ENCODE measurements around the gene CAT.

GRCh38 chr11:34476849-34477248 is 38.1 kb downstream of the CAT start:
- TF ChIP-seq CTCF (IDR thresholded peaks at IDR 0.05; ENCODE audit: low read depth, low read length, poor library complexity, severe bottlenecking) (no peak), EZH2phosphoT487 (IDR thresholded peaks at IDR 0.05; ENCODE audit: borderline replicate concordance, low read length) (no peak)
